Measurements from ENCODE around the gene SLC6A18.

Gene SLC6A18

GRCh38 chr5:1193591-1193985, 31.6 kb upstream of the SLC6A18 start:
- TF ChIP-seq CTCF (conservative IDR thresholded peaks at IDR 0.05; ENCODE audit: low read depth, low read length) = no peak
- H3K4me3 ChIP-seq (ENCODE audit: low read length) = no peak overlapping the region
- DNase-seq (ENCODE audit: low read depth) = no peak

GRCh38 chr5:1194378-1194777, 30.8 kb upstream of the SLC6A18 start:
- H3K4me3 ChIP-seq (ENCODE audit: low read length) = no peak overlapping the region
- DNase-seq (ENCODE audit: low read depth) = no peak
- TF ChIP-seq CTCF (conservative IDR thresholded peaks at IDR 0.05; ENCODE audit: low read depth, low read length) = no peak

GRCh38 chr5:1195439-1195838, 29.7 kb upstream of the SLC6A18 start:
- TF ChIP-seq CTCF (conservative IDR thresholded peaks at IDR 0.05; ENCODE audit: low read depth, low read length) = no peak
- DNase-seq (ENCODE audit: low read depth) = no peak
- no peak overlapping the region for H3K4me3 ChIP-seq (ENCODE audit: low read length)

GRCh38 chr5:1195916-1196315, 29.3 kb upstream of the SLC6A18 start:
- DNase-seq (ENCODE audit: low read depth) = no peak
- H3K4me3 ChIP-seq (ENCODE audit: low read length) = no peak overlapping the region
- no peak for TF ChIP-seq CTCF (conservative IDR thresholded peaks at IDR 0.05; ENCODE audit: low read depth, low read length)

- no peak overlapping the region for H3K4me3 ChIP-seq (ENCODE audit: low read length)
- DNase-seq (ENCODE audit: low read depth) = no peak
- TF ChIP-seq CTCF (conservative IDR thresholded peaks at IDR 0.05; ENCODE audit: low read depth, low read length) = no peak
Measured at GRCh38 chr5:1196562-1196961, 28.6 kb upstream of the SLC6A18 start.

- no peak overlapping the region for H3K4me3 ChIP-seq (ENCODE audit: low read length)
- TF ChIP-seq CTCF (conservative IDR thresholded peaks at IDR 0.05; ENCODE audit: low read depth, low read length) = no peak
- no peak for DNase-seq (ENCODE audit: low read depth)
Measured at GRCh38 chr5:1197876-1198666, 27.1 kb upstream of the SLC6A18 start.

- no peak overlapping the region for H3K4me3 ChIP-seq (ENCODE audit: low read length)
- DNase-seq (ENCODE audit: low read depth) = no peak
- TF ChIP-seq CTCF (conservative IDR thresholded peaks at IDR 0.05; ENCODE audit: low read depth, low read length) = no peak
Measured at GRCh38 chr5:1199340-1199648, 25.9 kb upstream of the SLC6A18 start.
